IMR-90 (cell line): ENCODE measurements around the gene PTPN13. TPM values are rescaled to one million over a fixed set of nuclear protein-coding genes. Genes with fewer than 3 reads are reported as not detected.

Source experiments
- ATAC-seq: fragments of 200-7000 bp; cut with Tn5 transposase; 2 replicates; pipeline ENCODE4 v1.9.1; 2020; ENCODE audit warnings: low read depth, mild to moderate bottlenecking, moderate library complexity
- BruUV-seq: library from RNA; stranded (reverse); fragments of 400-500 nt; replicated peaks from 2 replicates; lab custom pipeline; 2021; lab: Mats Ljungman, UMichigan
- CTCF ChIA-PET: fragments of 300-600 bp; formaldehyde crosslinking; extraction: SDS; loops from one replicate; lab custom pipeline; 2021; ENCODE audit warnings: antibody characterized with exemption; lab: Yijun Ruan, JAX
- POLR2A ChIA-PET: fragments of 300-600 bp; sonication (Branson Sonifier 250); formaldehyde crosslinking; loops from one replicate; lab custom pipeline; 2022; ENCODE audit warnings: antibody characterized with exemption; ENCODE audit not compliant: unreplicated experiment; lab: Charles Lee
- DNase-seq: peaks from one replicate; pipeline ENCODE4 v3.0.0; 2013
- H2AFZ ChIP-seq: replicated peaks from 2 replicates; pipeline ENCODE3; 2013; ENCODE audit warnings: low read length, mild to moderate bottlenecking; ENCODE audit not compliant: poor library complexity
- H2AK5ac ChIP-seq: 2 replicates; pipeline ENCODE4 v1.6.1; 2013; ENCODE audit warnings: low read depth, low read length, inconsistent platforms
- H2AK9ac ChIP-seq: replicated peaks from 2 replicates; pipeline ENCODE3; 2013; ENCODE audit warnings: mild to moderate bottlenecking, low read depth, low read length, moderate library complexity; ENCODE audit not compliant: poor library complexity
- H2BK120ac ChIP-seq: 2 replicates; pipeline ENCODE4 v1.6.1; 2013; ENCODE audit warnings: low read depth, low read length, inconsistent platforms
- H2BK15ac ChIP-seq: 3 replicates; pipeline ENCODE4 v1.6.1; 2013; ENCODE audit warnings: low read depth, low read length, inconsistent platforms
- H2BK20ac ChIP-seq: 2 replicates; pipeline ENCODE4 v1.6.1; 2013; ENCODE audit warnings: low read depth, mild to moderate bottlenecking, inconsistent platforms, low read length, moderate library complexity
- H2BK5ac ChIP-seq: 2 replicates; pipeline ENCODE4 v1.6.1; 2013; ENCODE audit warnings: mild to moderate bottlenecking, low read depth, low read length, inconsistent platforms; ENCODE audit not compliant: poor library complexity, severe bottlenecking
- H3K14ac ChIP-seq: replicated peaks from 2 replicates; pipeline ENCODE4 v1.6.1; 2013; ENCODE audit warnings: low read depth, low read length, inconsistent platforms
- H3K18ac ChIP-seq: 2 replicates; pipeline ENCODE4 v1.6.1; 2013; ENCODE audit warnings: low read depth, low read length, control low read depth
- H3K23ac ChIP-seq: 2 replicates; pipeline ENCODE4 v1.6.1; 2013; ENCODE audit warnings: low read depth, low read length, inconsistent platforms
- H3K27ac ChIP-seq: 2 replicates; pipeline ENCODE4 v1.5.1; 2013; ENCODE audit warnings: mild to moderate bottlenecking, control low read depth, low read length; ENCODE audit not compliant: insufficient read depth
- H3K27me3 ChIP-seq: 2 replicates; pipeline ENCODE4 v1.6.1; 2013; ENCODE audit warnings: low read length; ENCODE audit not compliant: control insufficient read depth, insufficient read depth
- H3K36me3 ChIP-seq: 2 replicates; pipeline ENCODE4 v1.6.1; 2013; ENCODE audit warnings: low read length, mixed read lengths; ENCODE audit not compliant: control insufficient read depth, insufficient read depth
- H3K4ac ChIP-seq: 2 replicates; pipeline ENCODE4 v1.6.1; 2013; ENCODE audit warnings: low read depth, low read length, inconsistent platforms
- H3K4me1 ChIP-seq: 2 replicates; pipeline ENCODE4 v1.6.1; 2013; ENCODE audit warnings: low read length, mixed read lengths; ENCODE audit not compliant: control insufficient read depth, insufficient read depth
- H3K4me2 ChIP-seq: 2 replicates; pipeline ENCODE4 v1.6.1; 2013; ENCODE audit warnings: low read depth, mild to moderate bottlenecking, control low read depth, low read length, moderate library complexity
- H3K4me3 ChIP-seq: 2 replicates; pipeline ENCODE4 v1.5.1; 2013; ENCODE audit warnings: low read depth, mild to moderate bottlenecking, control low read depth, low read length, moderate library complexity; ENCODE audit not compliant: insufficient read depth
- H3K56ac ChIP-seq: 2 replicates; pipeline ENCODE4 v1.6.1; 2013; ENCODE audit warnings: low read length, inconsistent platforms; ENCODE audit not compliant: insufficient read depth; ENCODE audit errors: extremely low read depth
- H3K79me1 ChIP-seq, 2 experiments: 2 replicates each; pipeline ENCODE4 v1.6.1; 2013; ENCODE audit warnings: low read length in 2 of 2, inconsistent platforms in 1 of 2, low read depth in 1 of 2
- H3K9ac ChIP-seq: 2 replicates; pipeline ENCODE4 v1.6.1; 2013; ENCODE audit warnings: low read depth, low read length, control low read depth
- H3K9me1 ChIP-seq: 2 replicates; pipeline ENCODE4 v1.6.1; 2013; ENCODE audit warnings: low read length, inconsistent platforms; ENCODE audit not compliant: insufficient read depth
- H3K9me3 ChIP-seq: 2 replicates; pipeline ENCODE4 v1.6.1; 2013; ENCODE audit warnings: low read length; ENCODE audit not compliant: control insufficient read depth, insufficient read depth
- H4K20me1 ChIP-seq: 2 replicates; pipeline ENCODE4 v1.6.1; 2013; ENCODE audit warnings: low read length, inconsistent platforms; ENCODE audit not compliant: insufficient read depth
- H4K5ac ChIP-seq: 2 replicates; pipeline ENCODE4 v1.6.1; 2013; ENCODE audit warnings: mild to moderate bottlenecking, low read depth, low read length, control low read depth
- H4K8ac ChIP-seq, 2 experiments: 2 replicates each; pipeline ENCODE4 v1.6.1; 2013; ENCODE audit warnings: low read depth in 2 of 2, low read length in 2 of 2, control low read depth in 1 of 2, inconsistent platforms in 1 of 2
- H4K91ac ChIP-seq: 2 replicates; pipeline ENCODE4 v1.6.1; 2013; ENCODE audit warnings: low read depth, low read length, inconsistent platforms; ENCODE audit not compliant: insufficient read depth
- MAFK ChIP-seq: IDR thresholded peaks from 2 replicates; pipeline ENCODE4 v1.6.1; 2012; ENCODE audit warnings: low read depth, low read length, improper control_type of control experiment
- RFX5 ChIP-seq: IDR thresholded peaks from 2 replicates; pipeline ENCODE4 v1.8.0; 2012; ENCODE audit warnings: low read depth, mild to moderate bottlenecking, low read length, moderate library complexity
- SMC3 ChIP-seq: fragments of 150-350 bp; IDR thresholded peaks from 2 replicates; pipeline ENCODE4 v1.6.1; 2016; ENCODE audit warnings: low read depth, mild to moderate bottlenecking, antibody characterized with exemption, low read length, moderate library complexity
- WGBS, 2 experiments: methylation state at CpG; one replicate each; pipeline versions ENCODE4 v1.1.5 to v1.1.7; 2013; ENCODE audit warnings: missing lambda C conversion rate in 2 of 2; ENCODE audit not compliant: insufficient read length in 1 of 2; ENCODE audit errors: extremely low coverage in 2 of 2; 5-methylcytosine and 5-hydroxymethylcytosine counted together
- dilution Hi-C: fragments of 300-500 bp; cut with HindIII; formaldehyde crosslinking; loops from one replicate; pipeline ENCODE4 v1.14.3; 2018; ENCODE audit warnings: low sequenced_read_pairs; ENCODE audit not compliant: unreplicated experiment
- in situ Hi-C: fragments of 300-500 bp; cut with MboI; formaldehyde crosslinking; loops from 3 replicates; pipeline ENCODE4 v1.14.3; 2019; ENCODE audit warnings: low sequenced_read_pairs, inconsistent platforms, mixed read lengths
- intact Hi-C: fragments of 100-400 bp; cut with micrococcal nuclease; formaldehyde crosslinking; loops from 2 replicates; pipeline ENCODE4 v1.10.0; 2022
- polyA plus RNA-seq, 3 experiments: library from polyadenylated mRNA; depleted of rRNA; stranded (reverse); fragments of >200 nt; gene quantifications; 2 replicates each; pipeline ENCODE4 v1.2.3, GENCODE V29; 2012; ENCODE audit warnings: low replicate concordance in 1 of 3
- total RNA-seq: library from RNA; depleted of rRNA; stranded (reverse); fragments of >200 nt; gene quantifications from 2 replicates; pipeline ENCODE4 v1.2.3, GENCODE V29; 2012

The PTPN13 gene
- total and polyA plus RNA-seq, 2 of the 4 experiments (the other 2 are of a cell fraction) = 7.7 to 29.0 TPM

DNA sequence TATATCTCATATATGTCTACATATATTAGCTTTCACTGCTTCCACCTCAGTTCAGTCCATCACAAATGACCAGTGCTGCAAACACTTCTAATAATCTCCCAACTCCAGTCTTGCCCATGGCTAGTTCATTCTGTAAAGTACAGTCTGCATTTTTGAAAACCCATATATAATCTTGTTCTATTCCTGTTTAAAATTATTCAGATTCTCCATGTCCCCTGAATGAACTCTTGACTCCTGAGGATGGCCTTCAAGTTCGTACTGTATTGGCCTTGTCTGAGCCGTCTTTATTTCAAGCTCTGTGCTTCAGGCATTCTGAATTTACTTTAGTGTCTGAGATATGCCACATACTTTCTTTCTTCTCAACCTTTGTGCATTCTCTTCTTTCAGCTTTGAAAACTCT, 84.7 kb downstream of the PTPN13 start:
- POLR2A ChIA-PET = no interaction called here
- no peaks in the 10 kb centered on the region for H3K27me3 ChIP-seq
- TF ChIP-seq MAFK (no peak), RFX5 (no peak), SMC3 (no peak)
- CTCF ChIA-PET = no interaction called here
- 0 out of 4 replicates have a peak, but pooled peaks cover 0 to 3% of the 10 kb centered on the region in 2 experiments for H3K79me1 ChIP-seq
- DNase-seq (no peak), ATAC-seq (no peak)
- H2AK5ac ChIP-seq = no peak overlapping the region
- dilution Hi-C loops = no loop called here
- no peak overlapping the region for H2AK9ac ChIP-seq
- H3K4me1 ChIP-seq = no peaks in the 10 kb centered on the region
- no peak overlapping the region for H2BK15ac ChIP-seq
- no peak overlapping the region for H3K18ac ChIP-seq
- no peak overlapping the region for H2BK120ac ChIP-seq
- no peak overlapping the region for H3K14ac ChIP-seq
- H3K56ac ChIP-seq = no peak overlapping the region
- WGBS, 2 experiments = 70% methylated on average over 2 of the region's 2 CpGs; no CpG with 5 or more reads in 1 of the 2 experiments
- H2BK5ac ChIP-seq = no peak overlapping the region
- no TSS peak for BruUV-seq
- intact Hi-C loops = no loop called here
- in situ Hi-C loops = no loop called here
- no peak overlapping the region for H3K4me2 ChIP-seq
- no peaks in the 10 kb centered on the region for H3K9me3 ChIP-seq
- H4K20me1 ChIP-seq = no peaks in the 10 kb centered on the region
- no peaks in the 10 kb centered on the region for H3K36me3 ChIP-seq
- no peak overlapping the region for H3K27ac ChIP-seq
- H4K5ac ChIP-seq = no peak overlapping the region
- no peak overlapping the region for H4K91ac ChIP-seq
- no peak overlapping the region for H2BK20ac ChIP-seq
- H3K4me3 ChIP-seq = no peak overlapping the region
- H4K8ac ChIP-seq = no peak overlapping the region
- H3K23ac ChIP-seq = no peak overlapping the region
- H2AFZ ChIP-seq = no peak overlapping the region
- no peak overlapping the region for H3K9ac ChIP-seq
- H3K4ac ChIP-seq = no peak overlapping the region
- H3K9me1 ChIP-seq = no peaks in the 10 kb centered on the region
